HG02571 (cell line): ENCODE data around the gene SFXN3.
A peak's percentile ranks its signal among the peaks of the same experiment; 100 is the strongest.
"Not testable (repeated sequence)": the region's sequence is repeated elsewhere in the genome, so short reads cannot be mapped to it uniquely, and the experiment has no call there.

Source experiments
- ATAC-seq: cut with Tn5 transposase; IDR thresholded peaks from one replicate; pipeline ENCODE4 v1.9.1; 2021; ENCODE audit warnings: mild to moderate bottlenecking, moderate library complexity; ENCODE audit not compliant: unreplicated experiment

Gene SFXN3

GRCh38 chr10:101034404-101034803 lies 3.4 kb downstream of the SFXN3 start:
- ATAC-seq, result not testable (repeated sequence)

GRCh38 chr10:101035314-101035713 lies 4.3 kb downstream of the SFXN3 start:
- ATAC-seq, result no peak

- no peak for ATAC-seq
Measured at GRCh38 chr10:101035916-101036702, 5.1 kb downstream of the SFXN3 start.

GRCh38 chr10:101036726-101037125 lies 5.7 kb downstream of the SFXN3 start:
- ATAC-seq, result no peak

GRCh38 chr10:101038484-101038883 lies 7.5 kb downstream of the SFXN3 start:
- no peak for ATAC-seq

- no peak for ATAC-seq
Measured at GRCh38 chr10:101040061-101040460, 9.0 kb downstream of the SFXN3 start.

GRCh38 chr10:101040851-101041250 lies 9.8 kb downstream of the SFXN3 start:
- ATAC-seq, result no peak

- ATAC-seq, result peak; percentile 48
Measured at GRCh38 chr10:101041252-101041761, 10.3 kb downstream of the SFXN3 start.

- no peak for ATAC-seq
Measured at GRCh38 chr10:101042118-101042517, 11.1 kb downstream of the SFXN3 start.

- ATAC-seq, result peak; percentile 94
Measured at GRCh38 chr10:101042667-101043362, 11.8 kb downstream of the SFXN3 start.

- no peak for ATAC-seq
Measured at GRCh38 chr10:101043363-101043707, 12.3 kb downstream of the SFXN3 start.

- no peak for ATAC-seq
Measured at GRCh38 chr10:101044117-101044516, 13.1 kb downstream of the SFXN3 start.

GRCh38 chr10:101046332-101047238 lies 15.6 kb downstream of the SFXN3 start:
- no peak for ATAC-seq

- no peak for ATAC-seq
Measured at GRCh38 chr10:101047268-101047667, 16.2 kb downstream of the SFXN3 start.

GRCh38 chr10:101047961-101048892 lies 17.2 kb downstream of the SFXN3 start:
- no peak for ATAC-seq

GRCh38 chr10:101050208-101051069 lies 19.4 kb downstream of the SFXN3 start:
- ATAC-seq, result no peak

- no peak for ATAC-seq
Measured at GRCh38 chr10:101052285-101052684, 21.3 kb downstream of the SFXN3 start.

- no peak for ATAC-seq
Measured at GRCh38 chr10:101053516-101053915, 22.5 kb downstream of the SFXN3 start.

GRCh38 chr10:101054351-101054750 lies 23.3 kb downstream of the SFXN3 start:
- no peak for ATAC-seq
